ENCODE measurements around the gene LSAMP. TPM values are rescaled to one million over a fixed set of nuclear protein-coding genes. Genes with fewer than 3 reads are reported as not detected.

LSAMP gene
- total RNA-seq, 1 donor from 2014 or later = 18.0 TPM

Small RNA genes lying within 50 kb of the gene (small RNA-seq; reads per million reads assigned to genes)
- not detected for gene RN7SL815P

Data from neural progenitor cell (in vitro differentiated cells).